GM18520 (cell line): ENCODE results near the gene C11orf42.

Source experiments
- ATAC-seq: cut with Tn5 transposase; IDR thresholded peaks from one replicate; pipeline ENCODE4 v1.9.1; 2021; ENCODE audit not compliant: unreplicated experiment

C11orf42 gene, protein sequence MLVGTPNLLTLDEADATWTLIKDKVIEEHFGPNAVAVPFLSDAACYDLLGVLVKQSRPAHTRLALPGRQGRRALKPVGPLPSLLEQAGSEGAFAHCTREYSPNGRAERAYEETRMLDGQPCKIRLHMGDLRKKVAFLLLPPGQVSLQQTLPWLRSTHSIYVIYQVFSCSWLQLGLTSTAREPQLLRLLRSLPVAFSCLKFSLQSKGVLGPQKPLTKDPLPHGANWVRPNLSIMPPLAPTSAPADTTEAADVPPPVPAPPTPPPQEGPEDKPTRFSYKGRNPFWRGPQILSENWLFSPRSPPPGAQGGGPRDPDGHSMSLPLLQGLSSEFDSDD

DNA sequence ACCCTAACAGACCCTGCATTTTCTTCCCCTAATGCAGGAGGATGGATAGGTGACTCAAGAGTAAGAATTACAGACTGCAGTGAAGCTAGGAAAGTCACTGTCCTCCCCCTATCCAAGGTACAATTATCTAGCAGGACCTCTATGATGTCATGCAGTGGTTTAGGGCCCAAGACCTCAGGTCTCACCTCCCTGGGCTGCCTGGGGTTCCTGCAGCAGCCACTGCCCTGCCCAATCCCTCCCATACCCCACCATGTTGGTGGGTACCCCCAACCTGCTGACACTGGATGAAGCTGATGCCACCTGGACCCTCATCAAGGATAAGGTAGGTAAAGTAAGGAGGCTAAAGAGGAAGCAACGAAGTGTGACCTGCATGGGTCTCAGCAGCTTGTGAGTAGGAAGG, at the start of gene C11orf42:
TSS of gene C11orf42 (plus strand) at position 192 of the 400 bp plus-strand sequence. CDS start at position 251, 59 bp downstream.
- no peak for ATAC-seq

DNA sequence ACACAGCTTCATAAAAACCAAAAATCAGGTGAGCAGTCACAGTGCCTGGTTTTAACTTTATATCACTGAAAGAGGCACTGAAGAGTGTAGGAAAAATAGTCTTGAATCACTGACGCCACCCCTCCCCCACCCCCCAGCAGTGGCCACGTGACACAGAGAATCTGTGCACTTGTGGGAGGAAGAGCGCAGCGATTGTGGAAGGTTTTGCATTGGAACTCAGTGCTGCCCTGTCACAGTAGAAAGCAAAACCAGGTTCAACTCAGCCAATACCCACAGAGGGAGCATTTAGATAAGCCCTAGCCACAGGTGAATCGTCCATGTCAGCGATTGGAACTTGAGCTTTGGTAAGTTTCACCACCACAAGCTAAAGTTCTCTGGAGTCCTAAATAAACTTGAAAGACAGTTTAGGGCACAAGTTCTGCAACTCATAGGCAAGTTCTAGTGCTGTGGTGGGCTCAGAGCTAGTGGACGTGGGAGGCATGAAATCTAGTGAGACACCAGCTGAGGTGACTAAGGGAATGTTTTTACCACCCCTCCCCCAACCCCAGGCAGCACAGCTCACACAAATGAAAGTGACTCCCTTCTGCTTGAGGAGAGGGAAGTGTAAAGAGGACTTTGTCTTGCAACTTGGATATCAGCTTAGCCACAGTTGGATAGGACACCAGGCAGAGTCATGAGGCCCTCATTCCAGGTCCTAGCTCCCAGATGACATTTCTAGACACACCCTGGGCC, 48.6 kb upstream of the C11orf42 start:
- ATAC-seq: no peak

DNA sequence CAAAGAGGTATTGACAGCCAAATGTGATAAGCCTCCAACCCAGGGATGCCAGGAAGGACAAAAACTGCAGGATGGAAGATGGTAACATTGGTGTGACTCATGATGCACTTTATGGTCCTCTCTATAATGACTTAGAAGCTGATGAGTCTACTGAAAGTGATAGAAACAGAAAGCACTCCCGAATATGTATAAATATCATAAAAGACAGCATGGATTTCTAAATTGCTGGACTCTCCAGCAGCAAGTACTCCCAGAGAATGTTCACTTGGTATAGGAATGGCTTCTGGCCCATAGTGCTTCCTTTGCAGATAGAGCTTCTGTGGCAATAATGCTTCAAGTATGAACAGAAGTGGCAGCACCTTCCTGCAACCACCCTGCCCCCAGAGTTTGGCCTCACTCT, 35.1 kb upstream of the C11orf42 start, which contains the start of gene OR52B2:
TSS of gene OR52B2 (minus strand) at position 101 of the 400 bp plus-strand sequence. CDS start at position 101, 0 bp downstream.
- ATAC-seq: no peak

DNA sequence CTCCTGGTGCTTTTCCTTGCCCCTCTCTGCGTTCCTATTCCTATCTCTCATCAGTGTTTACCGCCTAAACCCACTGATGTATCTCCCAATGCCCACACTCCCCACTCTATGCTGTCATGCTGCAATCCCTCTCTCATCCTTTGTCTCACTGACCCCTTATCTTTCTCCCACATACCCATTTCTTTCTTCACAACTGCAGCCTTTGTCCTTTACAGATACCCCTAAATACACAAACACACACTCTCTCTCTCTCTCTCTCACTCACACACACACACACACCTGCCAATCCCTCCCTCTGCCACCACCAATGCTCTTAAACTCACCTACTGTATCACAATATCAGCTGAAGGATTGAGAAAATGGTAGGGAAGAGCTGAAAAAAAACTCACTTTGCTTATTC, 29.9 kb upstream of the C11orf42 start:
- ATAC-seq: no peak

DNA sequence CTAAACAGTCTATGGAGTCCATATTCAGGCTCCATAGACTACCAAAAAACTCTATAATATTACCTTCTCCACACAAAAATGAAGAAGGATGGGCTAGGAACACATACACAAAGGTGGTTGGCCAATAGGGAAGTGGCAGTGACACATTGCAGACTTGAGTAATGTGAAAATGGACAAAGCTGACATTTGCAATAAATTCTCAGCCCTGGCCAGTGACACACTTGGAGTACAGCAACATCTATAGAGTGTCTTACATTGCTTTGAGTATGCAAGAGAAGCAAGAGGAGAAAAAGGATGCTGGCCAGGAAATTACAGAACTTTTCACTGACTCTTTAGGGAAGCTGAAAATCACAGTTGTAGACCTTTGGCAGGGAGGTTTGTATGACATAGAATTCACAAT, 13.6 kb upstream of the C11orf42 start:
- no peak for ATAC-seq

DNA sequence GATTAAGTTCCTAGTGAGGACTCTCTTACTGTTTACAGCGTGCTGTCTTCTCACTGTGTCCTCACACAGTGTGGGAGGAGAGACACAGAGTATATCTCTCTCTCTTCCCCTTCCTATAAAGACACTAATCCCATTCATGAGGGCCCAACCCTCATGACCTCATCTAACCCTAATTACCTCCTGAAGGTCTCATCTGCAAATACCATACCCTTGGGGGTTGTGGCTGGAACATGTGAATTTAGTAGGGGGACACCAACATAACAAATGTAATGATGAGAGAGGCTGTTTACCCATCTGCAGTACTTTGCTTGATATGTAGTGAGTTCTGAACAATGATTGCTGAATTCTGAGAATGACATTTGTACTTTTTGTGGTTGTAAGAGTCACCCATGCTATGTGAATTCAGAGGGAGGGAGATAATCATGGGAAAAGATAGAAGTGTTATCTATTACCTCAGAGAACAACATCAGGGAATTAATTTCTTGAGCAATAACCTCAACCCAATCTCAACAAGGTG, 11.2 kb upstream of the C11orf42 start:
- ATAC-seq: no peak

DNA sequence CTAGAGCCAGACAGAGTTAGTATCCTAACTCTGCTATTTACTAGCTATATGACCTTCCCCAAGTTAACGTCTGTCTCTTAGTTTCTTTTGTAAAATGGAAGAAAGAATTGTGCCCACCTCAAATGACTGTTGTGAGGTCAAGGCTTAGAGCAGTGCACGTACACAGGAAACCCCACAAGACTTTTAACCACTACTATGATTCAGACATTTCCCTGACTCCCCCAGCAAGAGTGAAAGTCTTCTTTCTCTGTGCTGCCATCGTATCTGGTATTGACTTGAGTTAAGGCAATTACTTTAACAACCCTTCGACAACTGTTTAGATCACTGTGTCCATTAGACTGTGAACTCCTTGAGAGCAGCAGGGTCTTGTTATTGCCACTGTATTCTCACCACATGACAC, 9.0 kb upstream of the C11orf42 start:
- ATAC-seq: peak; percentile 40

DNA sequence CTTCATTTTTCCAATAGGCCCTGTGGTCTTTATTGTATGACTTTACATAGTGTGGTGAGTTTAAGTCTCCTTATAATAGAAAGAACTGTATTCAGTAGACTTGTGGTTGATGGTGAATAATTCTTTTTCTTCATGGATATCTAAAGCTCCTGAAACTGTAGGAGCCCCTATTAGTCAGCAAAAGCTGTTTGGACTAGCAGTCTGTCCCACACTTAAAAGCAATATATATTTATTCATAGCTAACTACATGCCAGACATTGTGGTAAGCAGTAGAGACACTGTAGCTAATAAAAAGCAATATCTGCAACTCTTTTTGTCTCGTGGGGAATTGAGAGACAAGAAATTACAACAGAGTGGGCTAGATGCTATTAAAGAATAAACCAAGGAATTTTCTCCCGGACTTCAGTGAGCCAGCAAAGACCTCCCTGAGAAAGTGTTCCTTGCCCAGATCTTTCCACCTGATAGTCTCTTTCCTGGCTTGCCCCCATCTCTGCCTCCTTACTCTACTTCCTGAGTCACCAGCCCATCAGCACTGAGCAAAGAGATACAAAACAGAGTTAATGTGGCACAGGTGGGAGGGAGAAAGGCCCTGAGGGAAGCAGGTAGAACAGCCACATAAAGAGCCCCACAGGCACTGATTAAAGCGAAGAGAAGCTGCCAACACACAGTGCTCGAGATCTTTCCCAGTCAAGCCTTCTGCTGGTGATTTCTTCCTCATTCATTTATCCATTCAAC, 7.7 kb upstream of the C11orf42 start:
- no peak for ATAC-seq

DNA sequence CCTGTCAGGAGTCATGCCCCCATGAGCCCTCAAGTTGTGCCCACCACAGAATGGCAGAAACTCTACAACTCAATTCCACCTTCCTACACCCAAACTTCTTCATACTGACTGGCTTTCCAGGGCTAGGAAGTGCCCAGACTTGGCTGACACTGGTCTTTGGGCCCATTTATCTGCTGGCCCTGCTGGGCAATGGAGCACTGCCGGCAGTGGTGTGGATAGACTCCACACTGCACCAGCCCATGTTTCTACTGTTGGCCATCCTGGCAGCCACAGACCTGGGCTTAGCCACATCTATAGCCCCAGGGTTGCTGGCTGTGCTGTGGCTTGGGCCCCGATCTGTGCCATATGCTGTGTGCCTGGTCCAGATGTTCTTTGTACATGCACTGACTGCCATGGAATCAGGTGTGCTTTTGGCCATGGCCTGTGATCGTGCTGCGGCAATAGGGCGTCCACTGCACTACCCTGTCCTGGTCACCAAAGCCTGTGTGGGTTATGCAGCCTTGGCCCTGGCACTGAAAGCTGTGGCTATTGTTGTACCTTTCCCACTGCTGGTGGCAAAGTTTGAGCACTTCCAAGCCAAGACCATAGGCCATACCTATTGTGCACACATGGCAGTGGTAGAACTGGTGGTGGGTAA, 6.1 kb upstream of the C11orf42 start, which contains the start of gene OR52W1:
TSS of gene OR52W1 (plus strand) at position 51 of the 637 bp plus-strand sequence. CDS start at position 51, 0 bp downstream.
- ATAC-seq: no peak

DNA sequence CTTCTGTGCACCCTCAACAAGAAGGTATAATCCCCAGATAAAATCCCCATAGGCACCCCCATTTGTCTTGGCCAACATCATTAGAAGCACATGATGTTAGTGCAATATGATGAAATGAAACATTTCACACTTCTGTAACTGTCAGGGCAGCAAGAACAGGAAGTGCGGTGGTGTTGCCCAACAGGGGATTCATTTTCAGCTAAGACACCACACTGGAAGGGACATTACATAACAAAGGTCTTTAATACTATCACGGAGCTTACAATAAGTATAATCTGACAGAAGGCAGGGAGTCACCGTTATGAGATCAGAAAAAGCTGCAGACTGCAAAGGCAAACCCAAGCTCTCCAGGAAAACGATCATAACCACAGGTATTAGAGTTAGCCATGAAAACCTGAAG, 4.4 kb upstream of the C11orf42 start:
- ATAC-seq: no peak

DNA sequence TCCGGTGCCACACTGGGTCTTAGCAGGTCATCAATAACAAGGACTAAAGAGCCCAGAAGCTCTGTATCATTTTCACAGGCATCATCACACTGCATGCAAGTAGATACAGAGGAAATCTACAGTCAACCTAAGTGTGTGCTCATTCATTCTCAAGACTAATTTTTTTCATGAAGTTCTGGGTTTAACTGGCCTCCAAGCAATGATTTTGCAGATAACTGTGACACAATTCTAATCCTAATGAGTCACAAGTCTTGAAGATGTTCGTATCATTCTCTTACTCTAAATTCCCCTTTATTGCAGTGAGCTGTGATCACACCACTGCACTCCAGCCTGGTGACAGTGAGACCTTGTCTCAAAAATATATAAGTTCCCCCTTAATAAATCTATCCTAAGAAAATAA, 3.9 kb upstream of the C11orf42 start:
- no peak for ATAC-seq

DNA sequence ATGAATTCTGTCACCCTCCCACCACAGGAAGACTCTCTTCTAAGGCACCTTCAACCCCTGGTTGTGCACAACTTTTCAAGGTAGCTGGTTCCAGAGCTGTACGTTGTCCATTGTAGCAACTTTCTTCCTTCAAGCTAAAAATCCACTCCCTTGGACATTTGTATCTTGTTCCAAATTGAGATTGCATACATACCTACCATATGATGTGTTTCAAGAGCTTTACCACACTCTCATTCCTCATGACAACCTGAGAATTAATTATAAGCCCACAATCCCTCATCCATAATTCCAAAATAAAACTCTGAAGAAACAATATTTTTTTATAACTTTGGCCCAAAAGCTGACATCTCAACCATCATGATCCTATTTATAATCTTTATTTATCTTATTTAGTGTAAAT, 3.3 kb upstream of the C11orf42 start:
- ATAC-seq: no peak

DNA sequence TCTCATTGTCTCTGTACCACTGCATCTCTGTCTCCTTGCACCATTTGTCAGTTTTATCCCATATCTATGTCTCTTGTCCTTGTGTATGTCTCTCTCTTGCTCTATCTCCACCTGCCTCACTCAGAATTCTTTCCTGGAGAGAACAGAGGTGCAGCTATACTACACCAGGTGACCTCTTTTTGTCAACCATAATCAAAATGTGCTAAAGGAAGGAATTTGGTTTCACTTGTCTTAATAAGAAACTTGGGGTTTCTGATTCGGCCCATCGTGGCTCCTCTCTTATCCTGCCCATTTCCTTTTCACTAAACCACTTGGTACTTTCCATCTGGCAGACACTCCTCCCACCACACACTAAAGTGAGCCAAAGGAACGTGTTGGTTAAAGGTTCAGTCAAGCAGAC, 2.0 kb upstream of the C11orf42 start:
- ATAC-seq: peak; percentile 57

DNA sequence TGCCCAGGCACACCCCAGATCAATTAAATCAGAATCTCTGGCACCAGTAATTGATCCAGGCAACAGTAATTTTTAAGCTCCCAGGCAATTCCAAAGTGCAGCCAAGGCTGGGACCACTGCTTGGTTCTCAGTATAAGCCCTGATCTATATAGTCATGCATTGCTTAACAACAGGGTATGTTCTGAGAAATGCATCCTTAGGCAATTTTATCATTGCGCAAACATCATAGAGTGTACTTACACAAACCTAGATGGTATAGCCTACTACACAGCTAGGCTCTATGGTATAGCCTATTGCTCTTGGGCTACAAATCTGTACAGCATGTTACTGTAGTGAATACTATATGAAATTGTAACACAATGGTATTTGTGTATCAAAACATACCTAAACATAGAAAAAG, 651 bp upstream of the C11orf42 start:
- ATAC-seq: no peak

DNA sequence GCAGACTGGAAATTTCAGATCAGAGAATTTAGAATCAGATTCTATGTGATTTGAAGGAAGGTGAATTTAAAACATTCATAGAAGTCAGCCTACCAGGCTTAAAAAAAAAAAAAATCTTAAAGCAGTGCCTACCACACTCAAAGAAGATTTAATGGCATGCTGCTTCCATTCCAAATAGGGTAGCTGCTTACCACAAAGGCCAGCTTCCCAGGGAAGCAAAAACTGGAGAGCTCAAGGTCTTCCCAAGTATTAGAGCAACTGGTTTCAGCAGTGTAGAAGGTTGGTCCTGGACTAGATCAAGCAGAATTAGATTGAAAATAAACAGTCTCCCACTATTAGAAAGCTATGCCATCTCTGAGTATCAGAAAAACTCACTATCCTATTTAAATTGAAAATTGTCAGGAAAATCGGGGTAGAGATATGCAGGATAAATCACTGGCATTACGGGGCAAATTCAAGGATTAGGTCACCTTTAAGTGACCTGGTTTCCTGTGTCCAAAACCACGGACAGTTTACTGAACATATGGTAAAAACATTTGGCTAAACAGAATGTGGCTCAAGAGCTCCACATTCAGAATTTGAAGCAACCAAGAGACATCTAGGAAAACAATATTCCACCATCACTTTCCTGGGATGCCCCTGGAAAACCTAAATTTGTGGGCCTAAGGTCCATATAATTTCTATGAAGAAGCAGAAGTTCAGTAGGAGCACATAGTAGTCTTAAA, 1.3 kb downstream of the C11orf42 start:
- no peak for ATAC-seq

DNA sequence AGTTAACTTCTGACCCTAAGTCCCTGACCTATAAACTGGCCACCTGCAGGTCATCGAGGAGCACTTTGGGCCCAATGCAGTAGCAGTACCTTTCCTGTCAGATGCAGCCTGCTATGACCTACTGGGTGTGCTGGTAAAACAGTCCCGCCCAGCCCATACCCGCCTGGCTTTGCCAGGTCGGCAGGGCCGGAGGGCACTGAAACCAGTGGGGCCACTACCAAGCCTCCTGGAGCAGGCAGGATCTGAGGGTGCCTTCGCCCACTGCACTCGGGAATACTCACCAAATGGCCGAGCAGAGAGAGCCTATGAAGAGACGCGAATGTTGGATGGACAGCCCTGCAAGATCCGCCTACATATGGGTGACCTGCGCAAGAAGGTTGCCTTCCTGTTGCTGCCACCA, 4.4 kb downstream of the C11orf42 start:
- ATAC-seq: no peak

DNA sequence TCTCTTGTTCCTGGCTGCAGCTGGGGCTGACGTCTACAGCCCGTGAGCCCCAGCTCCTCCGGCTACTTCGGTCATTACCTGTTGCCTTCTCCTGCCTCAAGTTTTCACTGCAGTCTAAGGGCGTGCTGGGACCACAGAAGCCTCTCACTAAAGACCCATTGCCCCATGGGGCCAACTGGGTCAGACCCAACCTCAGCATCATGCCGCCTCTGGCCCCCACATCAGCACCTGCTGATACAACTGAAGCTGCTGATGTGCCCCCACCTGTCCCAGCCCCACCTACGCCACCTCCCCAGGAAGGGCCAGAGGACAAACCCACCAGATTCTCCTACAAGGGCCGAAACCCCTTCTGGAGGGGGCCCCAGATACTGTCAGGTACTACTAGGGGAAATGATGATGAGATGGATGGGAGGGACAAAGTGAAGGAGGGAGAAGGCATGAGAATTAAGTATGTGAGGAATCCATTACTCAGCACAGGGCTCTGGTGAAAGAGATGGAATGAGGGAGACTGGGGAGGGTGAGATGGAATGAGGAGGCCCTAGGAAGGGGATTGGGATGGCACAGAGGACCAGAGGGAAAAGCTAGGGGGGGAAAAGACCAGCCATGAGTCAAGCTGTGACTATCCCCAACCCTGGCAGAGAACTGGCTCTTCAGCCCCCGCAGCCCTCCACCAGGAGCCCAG, 5.1 kb downstream of the C11orf42 start:
- ATAC-seq: no peak

DNA sequence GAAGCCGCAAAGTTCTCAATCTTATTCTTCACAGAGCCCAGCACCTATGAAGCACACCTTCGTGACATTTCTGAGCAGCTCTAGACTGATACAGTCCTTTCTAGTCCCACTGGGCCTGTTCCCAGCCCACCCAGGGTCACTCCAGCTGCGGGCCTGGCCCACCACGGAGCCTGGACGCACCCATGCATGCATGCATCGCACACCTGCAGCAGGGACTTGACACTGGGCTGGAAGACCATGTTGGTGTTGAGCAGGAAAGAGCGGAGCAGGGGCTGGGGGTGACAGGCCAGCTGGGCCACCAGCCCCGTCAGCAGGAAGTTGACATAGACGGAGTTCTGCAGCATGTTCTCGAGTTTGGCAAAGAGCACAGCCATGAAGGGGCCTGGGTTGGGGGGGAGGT, 9.2 kb downstream of the C11orf42 start:
- no peak for ATAC-seq

DNA sequence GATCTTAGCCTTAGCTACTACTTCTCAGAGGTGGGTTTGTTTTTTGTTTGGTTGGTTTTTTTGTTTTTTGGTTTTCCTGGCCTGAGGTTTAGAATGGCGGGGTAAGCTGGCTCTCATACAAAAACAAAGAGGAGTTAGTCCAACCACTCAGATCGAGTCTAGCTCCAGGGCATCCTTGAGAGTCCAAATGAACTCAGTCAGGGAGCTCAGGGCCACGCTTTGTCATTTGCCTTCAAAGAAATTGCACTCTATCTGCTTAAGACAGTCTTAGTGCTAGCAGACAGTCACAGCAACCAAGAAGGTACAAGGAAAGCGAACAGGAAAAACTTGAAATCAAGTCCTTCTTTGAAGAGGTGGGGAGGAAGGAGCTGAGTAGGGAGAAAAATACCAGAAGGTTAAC, 11.1 kb downstream of the C11orf42 start:
- no peak for ATAC-seq

DNA sequence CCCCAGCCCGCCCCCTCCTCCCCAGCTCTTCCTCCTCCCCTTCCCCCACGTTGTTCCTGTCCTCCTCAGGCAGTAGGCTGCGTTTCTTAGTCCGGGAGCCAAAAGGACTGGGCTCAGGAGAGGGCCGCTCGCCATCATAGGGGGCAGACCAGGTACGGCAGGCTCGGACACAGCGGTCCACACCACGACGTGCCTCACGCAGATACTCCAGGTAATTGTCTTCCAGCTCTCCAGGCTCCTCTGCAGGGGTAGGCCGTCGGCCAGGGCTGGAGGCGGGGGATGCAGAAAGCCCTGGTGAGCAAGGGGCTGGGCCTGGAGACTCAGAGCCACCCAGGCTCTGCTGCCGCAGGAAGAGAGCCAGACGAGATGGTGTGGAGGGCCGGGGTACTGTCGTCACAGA, 12.4 kb downstream of the C11orf42 start:
- ATAC-seq: no peak
